ENCODE measurements around the gene TCF4.
A peak's percentile ranks its signal among the peaks of the same experiment; 100 is the strongest.

Gene TCF4

GRCh38 chr18:55479656-55480420 lies 108.2 kb downstream of the TCF4 start:
- Histone ChIP-seq H4K20me1 (ENCODE audit: insufficient read depth, low read length) (no peaks in the 10 kb centered on the region), H2AFZ (ENCODE audit: low read length) (no peak overlapping the region), H3K4me3 (ENCODE audit: low read length) (no peak overlapping the region), H3K9me2 (replicated peaks; ENCODE audit: insufficient read depth, low read length) (no peaks in the 10 kb centered on the region), H3K4me1 (ENCODE audit: low read length) (peaks cover 6% of the 10 kb centered on the region; the same call in 1 of the 2 replicates), H3K27ac (ENCODE audit: low read length) (no peak overlapping the region), H3K36me3 (replicated peaks; ENCODE audit: insufficient read depth, low read length) (no peaks in the 10 kb centered on the region), H3K79me2 (ENCODE audit: low read length) (no peaks in the 10 kb centered on the region), H3F3A (ENCODE audit: insufficient read depth, low read length) (no peaks in the 10 kb centered on the region), H3K27me3 (replicated peaks; ENCODE audit: insufficient read depth, low read length) (no peaks in the 10 kb centered on the region), H3K9ac (ENCODE audit: low read length) (no peak overlapping the region), H3K9me3 (replicated peaks; ENCODE audit: insufficient read depth, low read length) (no peaks in the 10 kb centered on the region), H3K4me2 (ENCODE audit: low read depth, low read length) (no peak overlapping the region)
- TF ChIP-seq EZH2 (optimal IDR thresholded peaks at IDR 0.05; ENCODE audit: low read depth, low read length) (no peak), EZH2phosphoT487 (IDR thresholded peaks at IDR 0.05; ENCODE audit: low read length) (no peak)
- DNase-seq: no peak

GRCh38 chr18:55477860-55478581 lies 110.0 kb downstream of the TCF4 start:
- H3K9me2 ChIP-seq (replicated peaks; ENCODE audit: insufficient read depth, low read length): no peaks in the 10 kb centered on the region
- no peak overlapping the region for H3K27ac ChIP-seq (ENCODE audit: low read length)
- no peak overlapping the region for H3K9ac ChIP-seq (ENCODE audit: low read length)
- H2AFZ ChIP-seq (ENCODE audit: low read length): no peak overlapping the region
- peaks cover 6% of the 10 kb centered on the region; the same call in 1 of the 2 replicates for H3K4me1 ChIP-seq (ENCODE audit: low read length)
- H3K27me3 ChIP-seq (replicated peaks; ENCODE audit: insufficient read depth, low read length): no peaks in the 10 kb centered on the region
- H4K20me1 ChIP-seq (ENCODE audit: insufficient read depth, low read length): no peaks in the 10 kb centered on the region
- no peaks in the 10 kb centered on the region for H3K36me3 ChIP-seq (replicated peaks; ENCODE audit: insufficient read depth, low read length)
- H3K9me3 ChIP-seq (replicated peaks; ENCODE audit: insufficient read depth, low read length): no peaks in the 10 kb centered on the region
- no peak for DNase-seq
- no peaks in the 10 kb centered on the region for H3F3A ChIP-seq (ENCODE audit: insufficient read depth, low read length)
- H3K4me2 ChIP-seq (ENCODE audit: low read depth, low read length): peak overlapping the region; percentile 31
- TF ChIP-seq EZH2 (optimal IDR thresholded peaks at IDR 0.05; ENCODE audit: low read depth, low read length) (no peak), CTCF (IDR thresholded peaks at IDR 0.05; ENCODE audit: low read length) (no peak), EZH2phosphoT487 (IDR thresholded peaks at IDR 0.05; ENCODE audit: low read length) (no peak)
- no peaks in the 10 kb centered on the region for H3K79me2 ChIP-seq (ENCODE audit: low read length)
- H3K4me3 ChIP-seq (ENCODE audit: low read length): 0 out of 2 replicates have a peak overlapping the region, but pooled peaks have one; percentile 35

GRCh38 chr18:55477499-55477859 lies 110.5 kb downstream of the TCF4 start:
- no peaks in the 10 kb centered on the region for H3F3A ChIP-seq (ENCODE audit: insufficient read depth, low read length)
- TF ChIP-seq EZH2phosphoT487 (IDR thresholded peaks at IDR 0.05; ENCODE audit: low read length): no peak
- peak; percentile 19; the same call in 1 of the 2 replicates for TF ChIP-seq CTCF (IDR thresholded peaks at IDR 0.05; ENCODE audit: low read length)
- no peaks in the 10 kb centered on the region for H3K9me2 ChIP-seq (replicated peaks; ENCODE audit: insufficient read depth, low read length)
- H4K20me1 ChIP-seq (ENCODE audit: insufficient read depth, low read length): no peaks in the 10 kb centered on the region
- H3K4me1 ChIP-seq (ENCODE audit: low read length): peaks cover 6% of the 10 kb centered on the region; the same call in 1 of the 2 replicates
- H3K27me3 ChIP-seq (replicated peaks; ENCODE audit: insufficient read depth, low read length): no peaks in the 10 kb centered on the region
- no peaks in the 10 kb centered on the region for H3K79me2 ChIP-seq (ENCODE audit: low read length)
- no peaks in the 10 kb centered on the region for H3K36me3 ChIP-seq (replicated peaks; ENCODE audit: insufficient read depth, low read length)
- H3K9me3 ChIP-seq (replicated peaks; ENCODE audit: insufficient read depth, low read length): no peaks in the 10 kb centered on the region
- no peak overlapping the region for H3K27ac ChIP-seq (ENCODE audit: low read length)
- H2AFZ ChIP-seq (ENCODE audit: low read length): no peak overlapping the region
- H3K9ac ChIP-seq (ENCODE audit: low read length): no peak overlapping the region
- H3K4me3 ChIP-seq (ENCODE audit: low read length): peak overlapping the region; percentile 35; the same call in 1 of the 2 replicates
- DNase-seq: peak; percentile 55
- H3K4me2 ChIP-seq (ENCODE audit: low read depth, low read length): peak overlapping the region; percentile 31
